ENCODE results near the gene PPP3R1. TPM values are rescaled to one million over a fixed set of nuclear protein-coding genes. Genes with fewer than 3 reads are reported as not detected.

Gene PPP3R1
- total RNA-seq, 2 experiments from 2014 or later, result 80.8 to 93.2 TPM

- Mint-ChIP-seq H3K9me3 (no peaks in the 10 kb centered on the region), H3K27ac (no peak overlapping the region), H3K4me3 (no peak overlapping the region), H3K36me3 (peaks cover 24% of the 10 kb centered on the region), H3K27me3 (no peaks in the 10 kb centered on the region), H3K4me1 (peaks cover 13% of the 10 kb centered on the region)
- DNase-seq, result no peak
These were observed 80.6 kb downstream of the PPP3R1 start for GRCh38 chr2:68171684-68172083.

GRCh38 chr2:68171146-68171545 lies 81.2 kb downstream of the PPP3R1 start:
- Mint-ChIP-seq H3K27ac (no peak overlapping the region), H3K27me3 (no peaks in the 10 kb centered on the region), H3K36me3 (peaks cover 24% of the 10 kb centered on the region), H3K4me1 (peaks cover 13% of the 10 kb centered on the region), H3K4me3 (no peak overlapping the region), H3K9me3 (no peaks in the 10 kb centered on the region)
- no peak for DNase-seq

GRCh38 chr2:68169308-68169707 lies 83.0 kb downstream of the PPP3R1 start:
- no peak for DNase-seq
- Mint-ChIP-seq H3K27ac (no peak overlapping the region), H3K27me3 (no peaks in the 10 kb centered on the region), H3K9me3 (no peaks in the 10 kb centered on the region), H3K4me1 (peaks cover 13% of the 10 kb centered on the region), H3K4me3 (no peak overlapping the region), H3K36me3 (peaks cover 20% of the 10 kb centered on the region)

GRCh38 chr2:68167186-68167585 lies 85.1 kb downstream of the PPP3R1 start:
- Mint-ChIP-seq H3K4me1 (peaks cover 6% of the 10 kb centered on the region), H3K27ac (no peak overlapping the region), H3K9me3 (no peaks in the 10 kb centered on the region), H3K36me3 (peaks cover 13% of the 10 kb centered on the region), H3K27me3 (no peaks in the 10 kb centered on the region), H3K4me3 (no peak overlapping the region)
- DNase-seq, result no peak

- DNase-seq, result no peak
- Mint-ChIP-seq H3K9me3 (no peaks in the 10 kb centered on the region), H3K36me3 (peaks cover 27% of the 10 kb centered on the region), H3K4me1 (peaks cover 23% of the 10 kb centered on the region), H3K27ac (no peak overlapping the region), H3K27me3 (no peaks in the 10 kb centered on the region), H3K4me3 (no peak overlapping the region)
These were observed 88.7 kb downstream of the PPP3R1 start for GRCh38 chr2:68163641-68164040.

GRCh38 chr2:68158134-68158447 lies 94.2 kb downstream of the PPP3R1 start:
- Mint-ChIP-seq H3K4me1 (peaks cover 34% of the 10 kb centered on the region), H3K9me3 (no peaks in the 10 kb centered on the region), H3K27ac (peak overlapping the region; percentile 100), H3K4me3 (peak overlapping the region; percentile 96), H3K27me3 (no peaks in the 10 kb centered on the region), H3K36me3 (peaks cover 26% of the 10 kb centered on the region)
- no peak for DNase-seq

GRCh38 chr2:68157402-68158133 lies 94.8 kb downstream of the PPP3R1 start, which contains the start of gene PNO1:
Gene PNO1 (plus strand): TSS chr2:68157888. CDS start chr2:68157935, 47 bp downstream.
- Mint-ChIP-seq H3K27me3 (no peaks in the 10 kb centered on the region), H3K4me3 (peak within 1 kb of the TSS; percentile 96), H3K27ac (peak within 1 kb of the TSS; percentile 100), H3K36me3 (peaks cover 26% of the 10 kb centered on the region), H3K9me3 (no peaks in the 10 kb centered on the region), H3K4me1 (peaks cover 39% of the 10 kb centered on the region)
- DNase-seq, result peak; percentile 96

- Mint-ChIP-seq H3K36me3 (peaks cover 28% of the 10 kb centered on the region), H3K27ac (peak overlapping the region; percentile 100), H3K27me3 (no peaks in the 10 kb centered on the region), H3K4me3 (peak overlapping the region; percentile 96), H3K4me1 (peaks cover 45% of the 10 kb centered on the region), H3K9me3 (no peaks in the 10 kb centered on the region)
- no peak for DNase-seq
These were observed 95.3 kb downstream of the PPP3R1 start for GRCh38 chr2:68157002-68157401.

- Mint-ChIP-seq H3K36me3 (peaks cover 29% of the 10 kb centered on the region), H3K9me3 (no peaks in the 10 kb centered on the region), H3K27me3 (no peaks in the 10 kb centered on the region), H3K27ac (peak overlapping the region; percentile 100), H3K4me1 (peaks cover 50% of the 10 kb centered on the region), H3K4me3 (peak overlapping the region; percentile 96)
- DNase-seq, result no peak
These were observed 95.9 kb downstream of the PPP3R1 start for GRCh38 chr2:68156419-68156818.

GRCh38 chr2:68155618-68156017 lies 96.7 kb downstream of the PPP3R1 start:
- no peak overlapping the region for H3K27ac Mint-ChIP-seq
- H3K36me3 Mint-ChIP-seq, result peaks cover 25% of the 10 kb centered on the region
- no peaks in the 10 kb centered on the region for H3K27me3 Mint-ChIP-seq
- H3K9me3 Mint-ChIP-seq, result peaks cover 1% of the 10 kb centered on the region
- no peak for DNase-seq
- peaks cover 51% of the 10 kb centered on the region for H3K4me1 Mint-ChIP-seq
- H3K4me3 Mint-ChIP-seq, result peak overlapping the region; percentile 32

GRCh38 chr2:68152681-68153347 lies 99.5 kb downstream of the PPP3R1 start:
- Mint-ChIP-seq H3K27ac (peak overlapping the region; percentile 85), H3K9me3 (peaks cover 1% of the 10 kb centered on the region), H3K27me3 (no peaks in the 10 kb centered on the region), H3K36me3 (peaks cover 16% of the 10 kb centered on the region), H3K4me1 (peaks cover 39% of the 10 kb centered on the region), H3K4me3 (peak overlapping the region; percentile 53)
- no peak for DNase-seq

- H3K36me3 Mint-ChIP-seq, result peaks cover 12% of the 10 kb centered on the region
- H3K27ac Mint-ChIP-seq, result peak overlapping the region; percentile 85
- peaks cover 1% of the 10 kb centered on the region for H3K9me3 Mint-ChIP-seq
- peaks cover 32% of the 10 kb centered on the region for H3K4me1 Mint-ChIP-seq
- H3K27me3 Mint-ChIP-seq, result no peaks in the 10 kb centered on the region
- H3K4me3 Mint-ChIP-seq, result no peak overlapping the region
- no peak for DNase-seq
These were observed 101.3 kb downstream of the PPP3R1 start for GRCh38 chr2:68151037-68151436.

GRCh38 chr2:68141875-68142274 lies 110.5 kb downstream of the PPP3R1 start:
- Mint-ChIP-seq H3K9me3 (no peaks in the 10 kb centered on the region), H3K27ac (no peak overlapping the region), H3K36me3 (peaks cover 11% of the 10 kb centered on the region), H3K4me3 (no peak overlapping the region), H3K27me3 (no peaks in the 10 kb centered on the region), H3K4me1 (no peaks in the 10 kb centered on the region)
- no peak for DNase-seq

- H3K4me1 Mint-ChIP-seq, result no peaks in the 10 kb centered on the region
- H3K27ac Mint-ChIP-seq, result no peak overlapping the region
- no peak overlapping the region for H3K4me3 Mint-ChIP-seq
- no peak for DNase-seq
- no peaks in the 10 kb centered on the region for H3K27me3 Mint-ChIP-seq
- peaks cover 5% of the 10 kb centered on the region for H3K36me3 Mint-ChIP-seq
- no peaks in the 10 kb centered on the region for H3K9me3 Mint-ChIP-seq
These were observed 116.6 kb downstream of the PPP3R1 start for GRCh38 chr2:68135448-68136320.

GRCh38 chr2:68134554-68134953 lies 117.8 kb downstream of the PPP3R1 start:
- H3K4me1 Mint-ChIP-seq, result no peaks in the 10 kb centered on the region
- H3K9me3 Mint-ChIP-seq, result no peaks in the 10 kb centered on the region
- no peak overlapping the region for H3K27ac Mint-ChIP-seq
- H3K36me3 Mint-ChIP-seq, result peaks cover 5% of the 10 kb centered on the region
- H3K27me3 Mint-ChIP-seq, result no peaks in the 10 kb centered on the region
- H3K4me3 Mint-ChIP-seq, result no peak overlapping the region
- no peak for DNase-seq

All from activated naive CD8-positive, alpha-beta T cell treated with anti-CD3 and anti-CD28 coated beads for 36 hours (primary cell).